ENCODE results near the gene EML4. TPM values are rescaled to one million over a fixed set of nuclear protein-coding genes. Genes with fewer than 3 reads are reported as not detected.
A peak's percentile ranks its signal among the peaks of the same experiment; 100 is the strongest.

Gene EML4
- total and polyA plus RNA-seq, 9 of the 15 experiments (the other 6 are each of a cell fraction or from before 2014, with no cell fraction given), result 14.7 to 48.3 (median 36.5) TPM

DNA sequence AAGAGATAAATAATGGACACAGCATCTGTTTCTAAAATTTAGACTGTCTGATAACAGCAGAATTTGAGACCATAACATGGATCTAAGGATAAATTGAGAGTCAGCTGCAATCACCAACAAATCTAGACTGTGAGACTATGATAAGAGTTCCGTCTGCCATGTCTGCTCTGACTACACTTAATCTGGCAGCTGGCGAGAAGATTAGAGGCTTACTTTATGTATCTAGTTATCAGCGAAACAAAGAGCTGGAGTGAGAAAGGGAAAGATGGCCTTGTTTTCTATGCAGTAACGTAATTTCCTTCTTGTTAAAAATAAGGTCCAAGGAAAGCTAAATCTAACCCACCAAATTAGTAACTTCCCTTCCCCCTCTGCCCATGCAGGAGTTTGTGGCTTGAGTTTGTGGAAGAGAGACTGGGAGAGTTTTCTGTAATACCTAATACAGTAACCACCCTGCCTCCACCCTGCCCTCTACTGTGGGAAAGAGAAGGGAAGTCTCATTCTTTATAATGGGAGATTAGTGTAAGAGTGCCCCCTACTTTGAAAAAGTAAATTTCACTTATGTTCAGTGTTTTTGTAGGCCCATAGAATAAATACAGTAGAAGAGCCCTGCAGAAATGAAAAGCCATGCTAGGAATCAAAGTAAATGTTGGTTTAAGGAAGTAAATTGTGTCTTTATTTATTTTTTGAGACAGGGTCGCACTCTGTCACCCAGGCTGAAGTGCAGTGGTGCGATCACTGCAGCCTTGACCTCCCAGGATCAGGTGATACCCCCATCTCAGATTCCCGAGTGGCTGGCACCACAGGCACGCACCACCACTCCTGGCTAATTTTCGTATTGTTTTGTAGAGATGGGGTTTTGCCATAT lies 27.5 kb downstream of the EML4 start (continued):
- TF ChIP-seq, protein P1, sequence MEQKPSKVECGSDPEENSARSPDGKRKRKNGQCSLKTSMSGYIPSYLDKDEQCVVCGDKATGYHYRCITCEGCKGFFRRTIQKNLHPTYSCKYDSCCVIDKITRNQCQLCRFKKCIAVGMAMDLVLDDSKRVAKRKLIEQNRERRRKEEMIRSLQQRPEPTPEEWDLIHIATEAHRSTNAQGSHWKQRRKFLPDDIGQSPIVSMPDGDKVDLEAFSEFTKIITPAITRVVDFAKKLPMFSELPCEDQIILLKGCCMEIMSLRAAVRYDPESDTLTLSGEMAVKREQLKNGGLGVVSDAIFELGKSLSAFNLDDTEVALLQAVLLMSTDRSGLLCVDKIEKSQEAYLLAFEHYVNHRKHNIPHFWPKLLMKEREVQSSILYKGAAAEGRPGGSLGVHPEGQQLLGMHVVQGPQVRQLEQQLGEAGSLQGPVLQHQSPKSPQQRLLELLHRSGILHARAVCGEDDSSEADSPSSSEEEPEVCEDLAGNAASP (IDR thresholded peaks at IDR 0.05), result no peak
- TF ChIP-seq XRCC5 (IDR thresholded peaks at IDR 0.05; ENCODE audit: low read depth, low read length) (no peak), STAT5B (CRISPR knock-in tag; IDR thresholded peaks at IDR 0.05) (no peak), RBBP5 (IDR thresholded peaks at IDR 0.05; ENCODE audit: borderline replicate concordance, insufficient read depth, low read length, poor library complexity, severe bottlenecking) (peak; percentile 46), PCBP2 (IDR thresholded peaks at IDR 0.05; ENCODE audit: low read depth, low read length, poor library complexity, severe bottlenecking) (no peak), ZBTB8A (IDR thresholded peaks at IDR 0.05; ENCODE audit: partially characterized antibody) (no peak), PHF21A (IDR thresholded peaks at IDR 0.05; ENCODE audit: borderline replicate concordance, low read depth) (no peak), GATAD2B (IDR thresholded peaks at IDR 0.05; ENCODE audit: borderline replicate concordance) (no peak), EHMT2 (IDR thresholded peaks at IDR 0.05) (no peak), ATF7 (IDR thresholded peaks at IDR 0.05) (peak; percentile 47), SMAD4 (CRISPR knock-in tag; conservative IDR thresholded peaks at IDR 0.05) (peak; percentile 96), CHD4 (IDR thresholded peaks at IDR 0.05; ENCODE audit: insufficient read depth, insufficient replicate concordance, low read depth, low read length, poor library complexity, severe bottlenecking) (no peak)
- TF ChIP-seq, protein P2, sequence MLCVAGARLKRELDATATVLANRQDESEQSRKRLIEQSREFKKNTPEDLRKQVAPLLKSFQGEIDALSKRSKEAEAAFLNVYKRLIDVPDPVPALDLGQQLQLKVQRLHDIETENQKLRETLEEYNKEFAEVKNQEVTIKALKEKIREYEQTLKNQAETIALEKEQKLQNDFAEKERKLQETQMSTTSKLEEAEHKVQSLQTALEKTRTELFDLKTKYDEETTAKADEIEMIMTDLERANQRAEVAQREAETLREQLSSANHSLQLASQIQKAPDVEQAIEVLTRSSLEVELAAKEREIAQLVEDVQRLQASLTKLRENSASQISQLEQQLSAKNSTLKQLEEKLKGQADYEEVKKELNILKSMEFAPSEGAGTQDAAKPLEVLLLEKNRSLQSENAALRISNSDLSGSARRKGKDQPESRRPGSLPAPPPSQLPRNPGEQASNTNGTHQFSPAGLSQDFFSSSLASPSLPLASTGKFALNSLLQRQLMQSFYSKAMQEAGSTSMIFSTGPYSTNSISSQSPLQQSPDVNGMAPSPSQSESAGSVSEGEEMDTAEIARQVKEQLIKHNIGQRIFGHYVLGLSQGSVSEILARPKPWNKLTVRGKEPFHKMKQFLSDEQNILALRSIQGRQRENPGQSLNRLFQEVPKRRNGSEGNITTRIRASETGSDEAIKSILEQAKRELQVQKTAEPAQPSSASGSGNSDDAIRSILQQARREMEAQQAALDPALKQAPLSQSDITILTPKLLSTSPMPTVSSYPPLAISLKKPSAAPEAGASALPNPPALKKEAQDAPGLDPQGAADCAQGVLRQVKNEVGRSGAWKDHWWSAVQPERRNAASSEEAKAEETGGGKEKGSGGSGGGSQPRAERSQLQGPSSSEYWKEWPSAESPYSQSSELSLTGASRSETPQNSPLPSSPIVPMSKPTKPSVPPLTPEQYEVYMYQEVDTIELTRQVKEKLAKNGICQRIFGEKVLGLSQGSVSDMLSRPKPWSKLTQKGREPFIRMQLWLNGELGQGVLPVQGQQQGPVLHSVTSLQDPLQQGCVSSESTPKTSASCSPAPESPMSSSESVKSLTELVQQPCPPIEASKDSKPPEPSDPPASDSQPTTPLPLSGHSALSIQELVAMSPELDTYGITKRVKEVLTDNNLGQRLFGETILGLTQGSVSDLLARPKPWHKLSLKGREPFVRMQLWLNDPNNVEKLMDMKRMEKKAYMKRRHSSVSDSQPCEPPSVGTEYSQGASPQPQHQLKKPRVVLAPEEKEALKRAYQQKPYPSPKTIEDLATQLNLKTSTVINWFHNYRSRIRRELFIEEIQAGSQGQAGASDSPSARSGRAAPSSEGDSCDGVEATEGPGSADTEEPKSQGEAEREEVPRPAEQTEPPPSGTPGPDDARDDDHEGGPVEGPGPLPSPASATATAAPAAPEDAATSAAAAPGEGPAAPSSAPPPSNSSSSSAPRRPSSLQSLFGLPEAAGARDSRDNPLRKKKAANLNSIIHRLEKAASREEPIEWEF (CRISPR knock-in tag; IDR thresholded peaks at IDR 0.05), result no peak
- TF ChIP-seq, protein P3, sequence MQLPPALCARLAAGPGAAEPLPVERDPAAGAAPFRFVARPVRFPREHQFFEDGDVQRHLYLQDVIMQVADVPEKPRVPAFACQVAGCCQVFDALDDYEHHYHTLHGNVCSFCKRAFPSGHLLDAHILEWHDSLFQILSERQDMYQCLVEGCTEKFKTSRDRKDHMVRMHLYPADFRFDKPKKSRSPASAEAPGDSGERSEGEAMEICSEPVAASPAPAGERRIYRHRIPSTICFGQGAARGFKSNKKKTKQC (CRISPR knock-in tag; IDR thresholded peaks at IDR 0.05), result no peak
- TF ChIP-seq, protein P4, sequence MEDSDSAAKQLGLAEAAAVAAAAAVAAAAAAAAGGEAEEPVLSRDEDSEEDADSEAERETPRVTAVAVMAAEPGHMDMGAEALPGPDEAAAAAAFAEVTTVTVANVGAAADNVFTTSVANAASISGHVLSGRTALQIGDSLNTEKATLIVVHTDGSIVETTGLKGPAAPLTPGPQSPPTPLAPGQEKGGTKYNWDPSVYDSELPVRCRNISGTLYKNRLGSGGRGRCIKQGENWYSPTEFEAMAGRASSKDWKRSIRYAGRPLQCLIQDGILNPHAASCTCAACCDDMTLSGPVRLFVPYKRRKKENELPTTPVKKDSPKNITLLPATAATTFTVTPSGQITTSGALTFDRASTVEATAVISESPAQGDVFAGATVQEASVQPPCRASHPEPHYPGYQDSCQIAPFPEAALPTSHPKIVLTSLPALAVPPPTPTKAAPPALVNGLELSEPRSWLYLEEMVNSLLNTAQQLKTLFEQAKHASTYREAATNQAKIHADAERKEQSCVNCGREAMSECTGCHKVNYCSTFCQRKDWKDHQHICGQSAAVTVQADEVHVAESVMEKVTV (CRISPR knock-in tag; IDR thresholded peaks at IDR 0.05), result peak; percentile 83
